Ectodermal cell (in vitro differentiated cells): ENCODE results near the gene ARFGAP3. TPM values are rescaled to one million over a fixed set of nuclear protein-coding genes. Genes with fewer than 3 reads are reported as not detected.

Experiments
- H3K27ac ChIP-seq: 2 replicates; pipeline ENCODE4 v1.7.0; 2013; ENCODE audit warnings: mild to moderate bottlenecking, low read depth, low read length; ENCODE audit not compliant: insufficient read depth, poor library complexity, severe bottlenecking
- H3K27me3 ChIP-seq: 2 replicates; pipeline ENCODE4 v1.7.0; 2013; ENCODE audit warnings: mild to moderate bottlenecking, low read length; ENCODE audit not compliant: insufficient read depth, control insufficient read depth, poor library complexity, severe bottlenecking
- H3K36me3 ChIP-seq: one replicate; pipeline ENCODE4 v1.7.0; 2013; ENCODE audit warnings: low read length; ENCODE audit not compliant: control insufficient read depth, insufficient read depth
- H3K4me1 ChIP-seq: one replicate; pipeline ENCODE4 v1.7.0; 2013; ENCODE audit warnings: low read length; ENCODE audit not compliant: control insufficient read depth, insufficient read depth
- H3K4me3 ChIP-seq: 2 replicates; pipeline ENCODE4 v1.7.0; 2013; ENCODE audit warnings: low read depth, low read length, control low read depth; ENCODE audit not compliant: insufficient read depth
- H3K9me3 ChIP-seq: 2 replicates; pipeline ENCODE4 v1.7.0; 2013; ENCODE audit warnings: mild to moderate bottlenecking, low read length, moderate library complexity; ENCODE audit not compliant: control insufficient read depth
- WGBS, 2 experiments: methylation state at CpG; one replicate each; pipeline ENCODE4 v1.1.7; 2013; ENCODE audit warnings: missing lambda C conversion rate in 2 of 2; 5-methylcytosine and 5-hydroxymethylcytosine counted together
- polyA plus RNA-seq, 4 experiments: library from polyadenylated mRNA; stranded (reverse); fragments of 50-300 nt; gene quantifications; one replicate each; pipeline ENCODE4 v1.2.3, GENCODE V29; 2013

ARFGAP3 gene
- polyA plus RNA-seq (2013, experiment 1 of 4), result 25.7 TPM
- polyA plus RNA-seq (2013, experiment 2 of 4), result 24.5 TPM
- 22.7 TPM for polyA plus RNA-seq (2013, experiment 3 of 4)
- polyA plus RNA-seq (2013, experiment 4 of 4), result 26.9 TPM

GRCh38 chr22:42856865-42857704 is at the start of gene ARFGAP3:
Gene ARFGAP3 (minus strand): TSS chr22:42857273. CDS start chr22:42857182, 91 bp downstream.
- Histone ChIP-seq H3K4me3 (peak within 1 kb of the TSS; percentile 75), H3K27me3 (peaks cover 28% of the 10 kb centered on the region)
- WGBS, 2 experiments, result 10% methylated on average over 111 of the region's 111 CpGs

GRCh38 chr22:42905702-42906183 is 48.7 kb upstream of the ARFGAP3 start:
- no peaks in the 10 kb centered on the region for H3K9me3 ChIP-seq
- H3K4me3 ChIP-seq, result no peak overlapping the region
- H3K36me3 ChIP-seq, result no peaks in the 10 kb centered on the region
- no peak overlapping the region for H3K27ac ChIP-seq
- peaks cover 16% of the 10 kb centered on the region for H3K4me1 ChIP-seq
- 88 to 90% methylated on average over 5 of the region's 5 CpGs for WGBS, 2 experiments
- H3K27me3 ChIP-seq, result no peaks in the 10 kb centered on the region

More at GRCh38 chr22:42856865-42857704, at the start of gene ARFGAP3:
- Histone ChIP-seq H3K9me3 (no peaks in the 10 kb centered on the region), H3K27ac (peak within 1 kb of the TSS; percentile 94), H3K36me3 (no peaks in the 10 kb centered on the region), H3K4me1 (peaks cover 6% of the 10 kb centered on the region)

- H3K27ac ChIP-seq, result no peak overlapping the region
- H3K9me3 ChIP-seq, result no peaks in the 10 kb centered on the region
- H3K36me3 ChIP-seq, result no peaks in the 10 kb centered on the region
- H3K27me3 ChIP-seq, result no peaks in the 10 kb centered on the region
- H3K4me1 ChIP-seq, result peaks cover 16% of the 10 kb centered on the region
- no peak overlapping the region for H3K4me3 ChIP-seq
- 88 to 93% methylated on average over 13 of the region's 13 CpGs for WGBS, 2 experiments
Observed at GRCh38 chr22:42905217-42905616, 48.1 kb upstream of the ARFGAP3 start.

GRCh38 chr22:42904050-42904449 is 47.0 kb upstream of the ARFGAP3 start:
- WGBS, 2 experiments, result 88 to 92% methylated on average over 12 of the region's 12 CpGs
- peaks cover 16% of the 10 kb centered on the region for H3K4me1 ChIP-seq

GRCh38 chr22:42902875-42903510 is 45.9 kb upstream of the ARFGAP3 start:
- no peaks in the 10 kb centered on the region for H3K27me3 ChIP-seq
- H3K9me3 ChIP-seq, result no peaks in the 10 kb centered on the region
- H3K36me3 ChIP-seq, result no peaks in the 10 kb centered on the region
- no peak overlapping the region for H3K4me3 ChIP-seq
- H3K27ac ChIP-seq, result peak overlapping the region; percentile 9
- H3K4me1 ChIP-seq, result peaks cover 16% of the 10 kb centered on the region
- WGBS, 2 experiments, result 84 to 85% methylated on average over 15 of the region's 15 CpGs

More at GRCh38 chr22:42904050-42904449, 47.0 kb upstream of the ARFGAP3 start:
- H3K4me3 ChIP-seq, result no peak overlapping the region
- no peaks in the 10 kb centered on the region for H3K27me3 ChIP-seq
- no peaks in the 10 kb centered on the region for H3K9me3 ChIP-seq
- H3K36me3 ChIP-seq, result no peaks in the 10 kb centered on the region
- H3K27ac ChIP-seq, result no peak overlapping the region

GRCh38 chr22:42901790-42902508 is 44.9 kb upstream of the ARFGAP3 start:
- WGBS, 2 experiments, result 92% methylated on average over 14 of the region's 14 CpGs
- H3K27me3 ChIP-seq, result no peaks in the 10 kb centered on the region
- no peak overlapping the region for H3K4me3 ChIP-seq
- no peaks in the 10 kb centered on the region for H3K36me3 ChIP-seq
- H3K9me3 ChIP-seq, result no peaks in the 10 kb centered on the region
- no peak overlapping the region for H3K27ac ChIP-seq
- H3K4me1 ChIP-seq, result peaks cover 16% of the 10 kb centered on the region

- 91 to 93% methylated on average over 7 of the region's 7 CpGs for WGBS, 2 experiments
- no peak overlapping the region for H3K4me3 ChIP-seq
- no peak overlapping the region for H3K27ac ChIP-seq
- no peaks in the 10 kb centered on the region for H3K9me3 ChIP-seq
- no peaks in the 10 kb centered on the region for H3K36me3 ChIP-seq
- no peaks in the 10 kb centered on the region for H3K4me1 ChIP-seq
- H3K27me3 ChIP-seq, result no peaks in the 10 kb centered on the region
Observed at GRCh38 chr22:42897960-42898359, 40.9 kb upstream of the ARFGAP3 start.

- Histone ChIP-seq H3K4me1 (no peaks in the 10 kb centered on the region), H3K4me3 (no peak overlapping the region), H3K9me3 (no peaks in the 10 kb centered on the region), H3K27me3 (no peaks in the 10 kb centered on the region), H3K27ac (no peak overlapping the region), H3K36me3 (peaks cover 4% of the 10 kb centered on the region)
- 89 to 91% methylated on average over 9 of the region's 9 CpGs for WGBS, 2 experiments
Observed at GRCh38 chr22:42895541-42895981, 38.5 kb upstream of the ARFGAP3 start.

GRCh38 chr22:42895087-42895486 is 38.0 kb upstream of the ARFGAP3 start:
- H3K27ac ChIP-seq, result no peak overlapping the region
- 80 to 81% methylated on average over 7 of the region's 7 CpGs for WGBS, 2 experiments
- H3K4me3 ChIP-seq, result no peak overlapping the region
- H3K27me3 ChIP-seq, result no peaks in the 10 kb centered on the region
- H3K4me1 ChIP-seq, result no peaks in the 10 kb centered on the region
- H3K36me3 ChIP-seq, result peaks cover 7% of the 10 kb centered on the region
- no peaks in the 10 kb centered on the region for H3K9me3 ChIP-seq
